Activated CD4-positive, alpha-beta T cell treated with anti-CD3 and anti-CD28 coated beads, Interleukin-2, Interleukin-4, amounts not matched to agents 100 ng/mL and 50 ng/mL, durations not matched to agents 16 hours and 8 hours (primary cell): ENCODE measurements around the gene MSGN1.

ENCODE experiments used
- DNase-seq: peaks from one replicate; pipeline ENCODE4 v3.0.0-alpha.2; 2020; ENCODE audit warnings: low spot score

MSGN1 gene

GRCh38 chr2:17850151-17850550, 33.9 kb downstream of the MSGN1 start:
- DNase-seq = no peak

DNA sequence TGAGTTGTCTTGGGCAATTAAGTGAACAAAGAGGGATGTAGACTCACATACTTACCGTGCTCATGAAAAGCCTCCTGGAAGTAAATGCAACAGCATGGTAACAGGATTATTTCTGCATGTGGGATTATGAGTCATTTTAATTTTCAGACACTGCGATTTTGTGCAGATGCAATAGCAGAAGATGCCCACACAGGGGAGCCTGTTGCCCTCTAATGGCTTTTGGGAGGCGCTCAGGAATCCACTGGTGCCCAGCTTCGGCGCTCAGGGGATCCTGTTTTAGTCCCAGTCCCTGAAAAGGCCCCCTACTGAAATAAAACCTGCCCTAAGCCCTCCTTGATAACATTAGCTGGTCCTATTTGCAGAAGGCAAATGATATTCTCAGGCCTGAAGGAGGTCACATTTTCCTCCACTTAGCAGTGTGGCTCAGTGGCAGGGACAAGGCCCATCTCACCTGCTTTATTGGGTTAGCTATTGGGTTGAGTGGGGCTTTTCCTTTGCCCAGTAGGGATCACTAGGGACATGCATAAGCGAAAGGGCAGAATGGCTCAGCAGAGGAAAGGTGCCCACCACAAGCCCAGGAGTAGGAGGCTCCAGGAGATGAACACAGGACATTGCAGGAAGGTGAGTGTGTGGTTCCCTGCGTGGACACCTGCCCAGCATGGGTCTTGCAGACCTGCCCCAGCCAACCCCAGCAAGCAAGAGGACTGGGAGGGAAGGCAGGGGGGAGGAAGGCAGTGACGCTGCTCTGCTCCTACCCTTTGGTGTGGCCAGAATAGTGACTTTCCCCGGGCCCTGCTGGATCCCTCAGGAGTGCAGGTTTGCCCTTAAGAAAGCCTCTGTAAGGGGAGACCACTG, 35.7 kb downstream of the MSGN1 start:
- peak; percentile 48 for DNase-seq

DNA sequence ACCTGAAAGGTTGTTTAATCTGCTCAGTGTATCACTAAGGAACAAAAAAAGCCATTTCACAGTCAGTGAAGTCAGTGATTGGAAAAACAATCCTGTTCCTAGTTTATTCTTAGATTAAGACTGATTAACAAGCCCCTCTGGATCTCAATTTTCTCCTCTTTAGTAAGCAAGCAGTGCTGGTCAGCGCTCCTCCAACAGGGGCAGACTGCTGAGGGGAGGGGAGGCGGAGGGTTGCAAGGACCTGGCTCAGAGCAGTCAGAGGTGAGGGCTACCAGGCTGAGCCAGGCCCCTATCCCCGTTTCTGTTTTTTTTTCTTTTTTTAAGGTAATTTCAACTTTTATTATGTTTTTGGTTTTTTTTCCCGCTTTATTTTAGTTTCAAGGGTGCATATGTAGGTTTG, 37.5 kb downstream of the MSGN1 start:
- DNase-seq = no peak

DNA sequence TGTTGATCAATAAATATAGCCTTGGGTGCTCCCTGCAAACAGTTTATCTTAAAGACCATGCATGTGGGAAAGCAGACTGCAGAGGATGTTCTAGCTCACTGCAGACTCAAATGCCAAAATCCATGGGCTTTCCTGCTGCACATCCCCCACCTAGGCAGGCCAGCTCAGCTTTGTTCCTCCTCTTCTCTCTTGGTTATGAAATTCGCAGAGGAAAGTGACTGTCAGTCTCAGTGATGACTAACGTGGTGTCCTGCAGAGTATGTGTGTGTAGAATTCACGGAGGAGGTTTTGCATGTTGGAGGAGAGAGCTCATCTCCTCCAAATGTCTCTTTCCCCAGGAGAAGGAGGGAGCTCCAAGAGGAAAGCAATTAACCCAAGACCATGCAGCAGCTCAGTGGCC, 40.8 kb downstream of the MSGN1 start:
- no peak for DNase-seq

- no peak for DNase-seq
Observed at GRCh38 chr2:17858064-17858463, 41.8 kb downstream of the MSGN1 start.

DNA sequence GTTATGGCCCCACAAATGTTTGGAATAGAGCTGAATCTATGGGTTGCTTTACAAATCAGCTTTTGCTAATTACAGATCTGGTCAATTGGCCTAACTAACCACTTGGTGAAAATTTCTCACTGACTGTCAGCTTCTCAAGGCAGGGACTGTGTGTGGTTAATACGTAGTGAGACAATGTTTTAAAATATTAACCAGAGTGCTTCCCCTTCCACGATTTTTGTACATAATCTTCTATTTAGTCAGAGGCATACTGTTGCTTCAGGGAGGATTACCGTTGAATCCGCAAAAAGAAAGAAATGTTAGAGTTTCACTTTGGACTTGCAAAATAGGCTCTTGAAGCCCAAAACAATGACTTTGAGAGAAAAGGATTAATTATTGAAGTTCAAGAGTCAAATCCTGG, 47.3 kb downstream of the MSGN1 start:
- DNase-seq = no peak

- DNase-seq = no peak
Observed at GRCh38 chr2:17864676-17865075, 48.4 kb downstream of the MSGN1 start.

GRCh38 chr2:17867133-17867532, 50.9 kb downstream of the MSGN1 start:
- no peak for DNase-seq
